GM21786 (cell line): ENCODE results near the gene RABL3.
"Not testable (repeated sequence)": the region's sequence is repeated elsewhere in the genome, so short reads cannot be mapped to it uniquely, and the experiment has no call there.

Source experiments
- ATAC-seq: cut with Tn5 transposase; IDR thresholded peaks from one replicate; pipeline ENCODE4 v1.9.1; 2021; ENCODE audit not compliant: unreplicated experiment

Gene RABL3

GRCh38 chr3:120648290-120648689, 94.0 kb downstream of the RABL3 start:
- ATAC-seq: no peak

- ATAC-seq: no peak
Measured at GRCh38 chr3:120646771-120647432, 95.4 kb downstream of the RABL3 start.

- ATAC-seq: no peak
Measured at GRCh38 chr3:120645083-120645845, 97.1 kb downstream of the RABL3 start.

- ATAC-seq: no peak
Measured at GRCh38 chr3:120642368-120642948, 99.9 kb downstream of the RABL3 start.

GRCh38 chr3:120641696-120642246, 100.5 kb downstream of the RABL3 start:
- no peak for ATAC-seq

- ATAC-seq: no peak
Measured at GRCh38 chr3:120640231-120640630, 102.1 kb downstream of the RABL3 start.

GRCh38 chr3:120638820-120639219, 103.5 kb downstream of the RABL3 start:
- not testable (repeated sequence) for ATAC-seq

- no peak for ATAC-seq
Measured at GRCh38 chr3:120637851-120638559, 104.3 kb downstream of the RABL3 start.

- ATAC-seq: no peak
Measured at GRCh38 chr3:120636795-120637401, 105.4 kb downstream of the RABL3 start.
